Liver (tissue), 3 donors: ENCODE measurements around the gene SMAD7.

Experiments used
- EGR1 ChIP-seq, 2 donors: IDR thresholded peaks; 2 replicates each; pipeline ENCODE4 v1.6.1; 2016 to 2018; ENCODE audit warnings: antibody characterized with exemption in 2 of 2, low read depth in 2 of 2
- FOXA1 ChIP-seq: IDR thresholded peaks from 2 replicates; pipeline ENCODE4 v1.6.1; 2016; ENCODE audit warnings: antibody characterized with exemption
- GABPA ChIP-seq, 2 donors: IDR thresholded peaks in 1 of 2; conservative IDR thresholded peaks in 1 of 2; 2 replicates each; pipeline ENCODE4 v1.6.1; 2016; ENCODE audit warnings: antibody characterized with exemption in 2 of 2, mild to moderate bottlenecking in 1 of 2, moderate library complexity in 1 of 2
- RAD21 ChIP-seq, 2 donors: IDR thresholded peaks; 2 replicates each; pipeline ENCODE4 v1.6.1; 2016; ENCODE audit warnings: antibody characterized with exemption in 2 of 2, mild to moderate bottlenecking in 2 of 2
- REST ChIP-seq: IDR thresholded peaks from 2 replicates; pipeline ENCODE4 v1.6.1; 2016; ENCODE audit warnings: antibody characterized with exemption, mild to moderate bottlenecking
- RXRA ChIP-seq, 2 donors: IDR thresholded peaks; 2 replicates each; pipeline ENCODE4 v1.6.1; 2017 to 2018; ENCODE audit warnings: antibody characterized with exemption in 2 of 2, mild to moderate bottlenecking in 1 of 2
- SP1 ChIP-seq: IDR thresholded peaks from 2 replicates; pipeline ENCODE4 v1.6.1; 2018; ENCODE audit warnings: antibody characterized with exemption, mild to moderate bottlenecking
- TAF1 ChIP-seq: conservative IDR thresholded peaks from 2 replicates; pipeline ENCODE4 v1.6.1; 2016; ENCODE audit warnings: antibody characterized with exemption, mild to moderate bottlenecking
- YY1 ChIP-seq: IDR thresholded peaks from 2 replicates; pipeline ENCODE4 v1.6.1; 2016; ENCODE audit warnings: antibody characterized with exemption, mild to moderate bottlenecking
- TF ChIP-seq, protein P1 (sequence below): fragments of 150-350 bp; IDR thresholded peaks from 2 replicates; pipeline ENCODE4 v1.5.1; 2017; ENCODE audit warnings: improper control_type of control experiment, low read depth, low read length; ENCODE audit not compliant: missing input control
- TF ChIP-seq, protein P2 (sequence below): IDR thresholded peaks from 2 replicates; pipeline ENCODE4 v1.6.1; 2016; ENCODE audit warnings: antibody characterized with exemption
- TF ChIP-seq, protein P3 (sequence below): IDR thresholded peaks from 2 replicates; pipeline ENCODE4 v1.6.1; 2016; ENCODE audit warnings: antibody characterized with exemption
- TF ChIP-seq, protein P4 (sequence below): IDR thresholded peaks from 2 replicates; pipeline ENCODE4 v1.6.1; 2016; ENCODE audit warnings: antibody characterized with exemption
- donor health status: healthy.
- donor health status: healthy.

- TF ChIP-seq, protein P1, sequence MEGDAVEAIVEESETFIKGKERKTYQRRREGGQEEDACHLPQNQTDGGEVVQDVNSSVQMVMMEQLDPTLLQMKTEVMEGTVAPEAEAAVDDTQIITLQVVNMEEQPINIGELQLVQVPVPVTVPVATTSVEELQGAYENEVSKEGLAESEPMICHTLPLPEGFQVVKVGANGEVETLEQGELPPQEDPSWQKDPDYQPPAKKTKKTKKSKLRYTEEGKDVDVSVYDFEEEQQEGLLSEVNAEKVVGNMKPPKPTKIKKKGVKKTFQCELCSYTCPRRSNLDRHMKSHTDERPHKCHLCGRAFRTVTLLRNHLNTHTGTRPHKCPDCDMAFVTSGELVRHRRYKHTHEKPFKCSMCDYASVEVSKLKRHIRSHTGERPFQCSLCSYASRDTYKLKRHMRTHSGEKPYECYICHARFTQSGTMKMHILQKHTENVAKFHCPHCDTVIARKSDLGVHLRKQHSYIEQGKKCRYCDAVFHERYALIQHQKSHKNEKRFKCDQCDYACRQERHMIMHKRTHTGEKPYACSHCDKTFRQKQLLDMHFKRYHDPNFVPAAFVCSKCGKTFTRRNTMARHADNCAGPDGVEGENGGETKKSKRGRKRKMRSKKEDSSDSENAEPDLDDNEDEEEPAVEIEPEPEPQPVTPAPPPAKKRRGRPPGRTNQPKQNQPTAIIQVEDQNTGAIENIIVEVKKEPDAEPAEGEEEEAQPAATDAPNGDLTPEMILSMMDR = no peak
- TF ChIP-seq, protein P2, sequence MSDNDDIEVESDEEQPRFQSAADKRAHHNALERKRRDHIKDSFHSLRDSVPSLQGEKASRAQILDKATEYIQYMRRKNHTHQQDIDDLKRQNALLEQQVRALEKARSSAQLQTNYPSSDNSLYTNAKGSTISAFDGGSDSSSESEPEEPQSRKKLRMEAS = no peak
- TF ChIP-seq TAF1 = no peak
- TF ChIP-seq SP1 = no peak
- TF ChIP-seq GABPA (IDR thresholded peaks at IDR 0.05 in 1 of 2, conservative IDR thresholded peaks at IDR 0.05 in 1 of 2) = no peak
- TF ChIP-seq, protein P3, sequence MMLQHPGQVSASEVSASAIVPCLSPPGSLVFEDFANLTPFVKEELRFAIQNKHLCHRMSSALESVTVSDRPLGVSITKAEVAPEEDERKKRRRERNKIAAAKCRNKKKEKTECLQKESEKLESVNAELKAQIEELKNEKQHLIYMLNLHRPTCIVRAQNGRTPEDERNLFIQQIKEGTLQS = no peak
- no peak for TF ChIP-seq REST
- TF ChIP-seq RXRA (IDR thresholded peaks at IDR 0.05) = no peak
- TF ChIP-seq EGR1 (IDR thresholded peaks at IDR 0.05; ENCODE audit: low read depth in 2 of 2) = no peak
- TF ChIP-seq FOXA1 = no peak
- TF ChIP-seq, protein P4, sequence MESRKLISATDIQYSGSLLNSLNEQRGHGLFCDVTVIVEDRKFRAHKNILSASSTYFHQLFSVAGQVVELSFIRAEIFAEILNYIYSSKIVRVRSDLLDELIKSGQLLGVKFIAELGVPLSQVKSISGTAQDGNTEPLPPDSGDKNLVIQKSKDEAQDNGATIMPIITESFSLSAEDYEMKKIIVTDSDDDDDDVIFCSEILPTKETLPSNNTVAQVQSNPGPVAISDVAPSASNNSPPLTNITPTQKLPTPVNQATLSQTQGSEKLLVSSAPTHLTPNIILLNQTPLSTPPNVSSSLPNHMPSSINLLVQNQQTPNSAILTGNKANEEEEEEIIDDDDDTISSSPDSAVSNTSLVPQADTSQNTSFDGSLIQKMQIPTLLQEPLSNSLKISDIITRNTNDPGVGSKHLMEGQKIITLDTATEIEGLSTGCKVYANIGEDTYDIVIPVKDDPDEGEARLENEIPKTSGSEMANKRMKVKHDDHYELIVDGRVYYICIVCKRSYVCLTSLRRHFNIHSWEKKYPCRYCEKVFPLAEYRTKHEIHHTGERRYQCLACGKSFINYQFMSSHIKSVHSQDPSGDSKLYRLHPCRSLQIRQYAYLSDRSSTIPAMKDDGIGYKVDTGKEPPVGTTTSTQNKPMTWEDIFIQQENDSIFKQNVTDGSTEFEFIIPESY = no peak
- TF ChIP-seq RAD21 (IDR thresholded peaks at IDR 0.05) = peak in 1 of 2 donors; percentile 2
- TF ChIP-seq YY1 = no peak
Measured at GRCh38 chr18:48949050-48949605, 1.6 kb downstream of the SMAD7 start.
